Astrocyte of the cerebellum (primary cell): ENCODE data around the gene LAMA2.

Source experiments
- DNase-seq: peaks from one replicate; pipeline ENCODE4 v3.0.0-alpha.2; 2011; ENCODE audit warnings: low read depth
- H3K4me3 ChIP-seq: 2 replicates; pipeline ENCODE4 v1.5.1; 2011; ENCODE audit warnings: mild to moderate bottlenecking, low read depth, low read length, moderate library complexity
- CTCF ChIP-seq: IDR thresholded peaks from 2 replicates; pipeline ENCODE4 v1.5.1; 2012; ENCODE audit warnings: low read length, low read depth, moderate library complexity, mild to moderate bottlenecking; ENCODE audit errors: missing control alignments
- in situ Hi-C: cut with HindIII; loops from 2 replicates; pipeline ENCODE4 v1.10.0; 2017; ENCODE audit warnings: low sequenced_read_pairs

Gene LAMA2

DNA sequence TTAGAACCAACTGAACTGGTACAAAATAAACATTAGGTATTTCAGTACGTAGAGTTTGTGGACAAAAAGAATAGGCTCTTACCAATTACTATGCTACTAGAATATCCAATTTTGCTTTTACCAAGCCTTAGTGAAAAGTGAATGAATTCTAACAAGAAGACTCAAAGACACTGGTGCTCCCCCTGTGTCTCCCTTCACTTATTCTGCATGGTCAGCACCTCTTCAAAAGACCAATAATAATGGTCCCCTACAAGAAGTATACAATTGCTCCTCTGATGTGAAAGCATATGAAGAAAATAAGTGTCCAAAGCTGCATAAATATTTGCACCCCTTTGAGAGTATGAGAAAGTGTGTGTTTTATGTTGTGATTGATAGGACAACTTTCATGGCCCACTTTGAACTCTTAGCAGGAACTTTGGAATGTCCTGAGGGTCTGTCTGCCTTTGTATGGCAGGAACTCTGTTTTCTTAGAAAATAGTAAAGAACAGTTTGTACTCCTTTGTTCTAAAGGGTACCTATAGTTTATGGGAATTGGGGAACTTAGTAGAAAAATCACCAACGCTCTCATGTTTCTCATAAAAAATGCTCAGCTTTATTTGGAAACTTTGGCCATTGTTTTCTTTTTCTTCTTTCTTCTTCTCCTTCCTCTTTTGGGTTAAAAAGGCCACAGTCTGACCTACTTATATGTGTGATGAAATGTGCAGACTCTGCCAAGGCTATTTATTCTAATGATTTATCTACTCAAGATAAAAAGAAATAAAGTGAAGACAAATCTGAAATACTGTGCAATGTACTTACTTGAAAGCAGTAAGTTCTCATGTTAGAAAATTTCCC is 352.4 kb downstream of the LAMA2 start:
- no peak overlapping the region for H3K4me3 ChIP-seq
- in situ Hi-C loops = no loop called here
- TF ChIP-seq CTCF = no peak
- no peak for DNase-seq

DNA sequence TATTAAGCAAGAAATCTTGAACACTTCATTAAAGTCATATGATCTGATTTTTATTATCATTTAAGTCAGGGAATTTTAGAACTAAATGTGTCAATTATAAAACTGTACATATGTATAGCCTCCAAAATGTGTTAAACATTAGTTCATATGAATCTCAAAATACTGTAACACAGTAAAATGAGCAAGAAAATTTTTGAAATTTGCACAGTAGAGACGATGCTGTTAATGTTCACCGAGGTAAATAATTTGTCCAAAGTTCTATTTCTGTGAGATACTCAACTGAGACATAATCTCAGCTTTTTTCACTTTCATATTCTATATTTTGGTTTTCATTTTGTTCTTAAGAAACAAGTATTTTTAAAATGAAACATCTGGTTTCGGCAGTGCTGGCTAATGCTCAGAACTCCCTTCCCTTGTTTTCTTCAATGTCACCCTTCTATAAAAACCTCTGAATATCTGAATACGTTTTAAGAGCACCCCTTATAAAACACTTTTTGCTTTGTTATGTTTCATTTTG is 353.1 kb downstream of the LAMA2 start:
- no peak for DNase-seq
- H3K4me3 ChIP-seq = no peak overlapping the region
- in situ Hi-C loops = no loop called here
- no peak for TF ChIP-seq CTCF

GRCh38 chr6:129238991-129239390 is 356.1 kb downstream of the LAMA2 start:
- in situ Hi-C loops = no loop called here
- no peak for DNase-seq
- no peak for TF ChIP-seq CTCF
- H3K4me3 ChIP-seq = no peak overlapping the region

DNA sequence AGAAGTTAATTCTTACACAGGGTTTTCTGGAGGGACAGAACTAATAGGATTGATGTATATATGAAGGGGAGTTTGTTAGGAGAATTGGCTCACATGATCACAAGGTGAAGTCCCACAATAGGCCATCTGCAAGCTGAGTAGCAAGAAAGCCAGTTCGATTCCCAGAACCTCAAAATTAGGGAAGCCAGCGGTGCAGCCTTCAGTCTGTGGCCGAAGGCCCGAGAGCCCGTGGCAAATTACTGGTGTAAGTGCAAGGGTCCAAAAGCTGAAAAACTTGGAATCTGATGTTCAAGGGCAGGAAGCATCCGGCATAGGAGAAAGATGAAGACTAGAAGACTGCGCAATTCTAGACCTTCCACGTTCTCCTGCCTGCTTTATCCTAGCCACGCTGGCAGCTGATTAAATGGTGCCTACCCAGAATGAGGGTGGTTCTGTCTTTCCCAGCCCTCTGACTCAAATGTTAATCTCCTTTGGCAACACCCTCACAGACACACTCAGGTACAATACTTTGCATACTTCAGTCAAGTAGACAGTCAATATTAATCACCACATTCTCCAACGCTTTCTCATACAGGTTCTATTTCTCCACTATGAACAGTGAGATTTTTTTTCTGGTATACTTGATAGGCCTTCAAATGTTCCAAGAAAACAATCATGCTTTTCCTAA is 357.0 kb downstream of the LAMA2 start:
- DNase-seq = no peak
- no peak overlapping the region for H3K4me3 ChIP-seq
- in situ Hi-C loops = no loop called here
- no peak for TF ChIP-seq CTCF

- H3K4me3 ChIP-seq = no peak overlapping the region
- DNase-seq = no peak
- in situ Hi-C loops = no loop called here
- TF ChIP-seq CTCF = no peak
Observed at GRCh38 chr6:129240492-129240853, 357.5 kb downstream of the LAMA2 start.

- in situ Hi-C loops = no loop called here
- H3K4me3 ChIP-seq = no peak overlapping the region
- DNase-seq = no peak
- TF ChIP-seq CTCF = no peak
Observed at GRCh38 chr6:129242546-129242945, 359.6 kb downstream of the LAMA2 start.
